H1 (cell line): ENCODE results near the gene UBE2E1. TPM values are rescaled to one million over a fixed set of nuclear protein-coding genes. Genes with fewer than 3 reads are reported as not detected.
A peak's percentile ranks its signal among the peaks of the same experiment; 100 is the strongest.

Source experiments
- EP300 ChIP-seq, 2 experiments: IDR thresholded peaks; 1 replicate in 1 of 2; 2 replicates in 1 of 2; pipeline ENCODE4 v1.6.1; 2011 to 2012; ENCODE audit warnings: low read depth in 2 of 2, low read length in 2 of 2, mild to moderate bottlenecking in 2 of 2, borderline replicate concordance in 1 of 2, inconsistent platforms in 1 of 2, moderate library complexity in 1 of 2
- SRF ChIP-seq: IDR thresholded peaks from 2 replicates; pipeline ENCODE4 v1.6.1; 2011; ENCODE audit warnings: mild to moderate bottlenecking, low read depth, low read length, moderate library complexity
- TAF1 ChIP-seq: IDR thresholded peaks from 2 replicates; pipeline ENCODE4 v1.6.1; 2011; ENCODE audit warnings: mild to moderate bottlenecking, low read depth, low read length
- polyA plus RNA-seq, 7 experiments: library from polyadenylated mRNA; depleted of rRNA in 3 of 7; stranded (reverse) in 5 of 7; unstranded in 2 of 7; fragments of >200 nt in 5 of 7; fragments of 200-250 nt in 2 of 7; gene quantifications; 1 replicate in 5 of 7; 2 replicates in 1 of 7; 4 replicates in 1 of 7; pipeline versions ENCODE4 v1.2.1 to v1.2.3, GENCODE V29; 2011 to 2013; ENCODE audit warnings: missing spikeins in 2 of 7, mixed read lengths in 2 of 7
- total RNA-seq: library from RNA; stranded (reverse); fragmentation: NEBNext Ultra II Directional; extraction: Animal tissue kit (Norgen Biotek cat#: 25700); gene quantifications from 2 replicates; pipeline ENCODE4 v1.2.1, GENCODE V29; 2021

UBE2E1 gene
- total and polyA plus RNA-seq, 2 of the 8 experiments (the other 6 are each of a cell fraction or from before 2014, with no cell fraction given): 109 to 141 TPM

GRCh38 chr3:23810343-23811184 is 4.8 kb downstream of the UBE2E1 start (continued):
- TF ChIP-seq TAF1 (peak; percentile 97), EP300 (IDR thresholded peaks at IDR 0.05; ENCODE audit: borderline replicate concordance in 1 of 2, low read depth in 2 of 2, low read length in 2 of 2) (no peak; a peak in 1 of 3 replicates), SRF (no peak)
